Fibroblast of lung (primary cell): ENCODE measurements around the gene COP1.

ENCODE experiments used
- EZH2 ChIP-seq: IDR thresholded peaks from 2 replicates; pipeline ENCODE4 v1.5.1; 2012; ENCODE audit warnings: low read length, control low read depth, mild to moderate bottlenecking; ENCODE audit errors: missing control alignments
- TF ChIP-seq, protein P1 (sequence below), 2 donors: IDR thresholded peaks in 1 of 2; conservative IDR thresholded peaks in 1 of 2; 1 replicate in 1 of 2; 2 replicates in 1 of 2; pipeline ENCODE4 v1.5.1; 2011 to 2012; ENCODE audit warnings: low read length in 2 of 2, control low read depth in 1 of 2, inconsistent platforms in 1 of 2, low read depth in 1 of 2, mild to moderate bottlenecking in 1 of 2

DNA sequence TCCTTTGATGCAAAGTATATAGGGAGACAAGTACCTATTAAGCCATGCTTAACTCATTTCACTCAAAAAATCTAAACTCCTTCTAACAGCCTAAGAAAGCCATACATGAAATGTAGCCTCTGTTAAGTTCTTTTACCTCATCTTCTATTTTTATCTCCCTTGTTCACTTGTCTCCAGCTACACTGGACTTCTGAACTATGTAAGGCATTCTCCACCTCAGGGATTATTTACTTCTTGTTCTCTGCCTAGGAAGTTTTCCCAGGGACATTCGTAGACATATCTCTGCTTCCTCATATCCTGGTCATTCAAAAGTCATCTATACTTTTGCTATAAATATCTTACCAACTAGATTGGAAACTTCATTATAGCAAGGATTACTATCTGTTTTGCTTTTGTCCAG lies 96.9 kb downstream of the COP1 start:
- TF ChIP-seq, protein P1, sequence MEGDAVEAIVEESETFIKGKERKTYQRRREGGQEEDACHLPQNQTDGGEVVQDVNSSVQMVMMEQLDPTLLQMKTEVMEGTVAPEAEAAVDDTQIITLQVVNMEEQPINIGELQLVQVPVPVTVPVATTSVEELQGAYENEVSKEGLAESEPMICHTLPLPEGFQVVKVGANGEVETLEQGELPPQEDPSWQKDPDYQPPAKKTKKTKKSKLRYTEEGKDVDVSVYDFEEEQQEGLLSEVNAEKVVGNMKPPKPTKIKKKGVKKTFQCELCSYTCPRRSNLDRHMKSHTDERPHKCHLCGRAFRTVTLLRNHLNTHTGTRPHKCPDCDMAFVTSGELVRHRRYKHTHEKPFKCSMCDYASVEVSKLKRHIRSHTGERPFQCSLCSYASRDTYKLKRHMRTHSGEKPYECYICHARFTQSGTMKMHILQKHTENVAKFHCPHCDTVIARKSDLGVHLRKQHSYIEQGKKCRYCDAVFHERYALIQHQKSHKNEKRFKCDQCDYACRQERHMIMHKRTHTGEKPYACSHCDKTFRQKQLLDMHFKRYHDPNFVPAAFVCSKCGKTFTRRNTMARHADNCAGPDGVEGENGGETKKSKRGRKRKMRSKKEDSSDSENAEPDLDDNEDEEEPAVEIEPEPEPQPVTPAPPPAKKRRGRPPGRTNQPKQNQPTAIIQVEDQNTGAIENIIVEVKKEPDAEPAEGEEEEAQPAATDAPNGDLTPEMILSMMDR (conservative IDR thresholded peaks at IDR 0.05 in 1 of 2, IDR thresholded peaks at IDR 0.05 in 1 of 2; ENCODE audit: low read depth in 1 of 2, low read length in 2 of 2) = no peak
- TF ChIP-seq EZH2 = no peak
